GM19468 (cell line): ENCODE data around the gene LAMB1.
A peak's percentile ranks its signal among the peaks of the same experiment; 100 is the strongest.
"Not testable (repeated sequence)": the region's sequence is repeated elsewhere in the genome, so short reads cannot be mapped to it uniquely, and the experiment has no call there.

Experiments used
- ATAC-seq: cut with Tn5 transposase; IDR thresholded peaks from one replicate; pipeline ENCODE4 v1.9.1; 2021; ENCODE audit warnings: mild to moderate bottlenecking, moderate library complexity, moderate number of reproducible peaks; ENCODE audit not compliant: unreplicated experiment; ENCODE audit errors: extremely low read depth

LAMB1 gene

GRCh38 chr7:107931740-107932515 lies 71.0 kb downstream of the LAMB1 start:
- ATAC-seq, result no peak

GRCh38 chr7:107926481-107926880 lies 76.5 kb downstream of the LAMB1 start:
- no peak for ATAC-seq

- peak; percentile 85 for ATAC-seq
These were observed 78.0 kb downstream of the LAMB1 start for GRCh38 chr7:107924841-107925504.

GRCh38 chr7:107922886-107923285 lies 80.1 kb downstream of the LAMB1 start:
- no peak for ATAC-seq

GRCh38 chr7:107921826-107922225 lies 81.1 kb downstream of the LAMB1 start:
- not testable (repeated sequence) for ATAC-seq

- no peak for ATAC-seq
These were observed 82.8 kb downstream of the LAMB1 start for GRCh38 chr7:107920048-107920772.

GRCh38 chr7:107918948-107919347 lies 84.0 kb downstream of the LAMB1 start:
- ATAC-seq, result no peak

- ATAC-seq, result peak; percentile 44
These were observed 85.0 kb downstream of the LAMB1 start for GRCh38 chr7:107917763-107918651.

- ATAC-seq, result no peak
These were observed 87.4 kb downstream of the LAMB1 start for GRCh38 chr7:107915541-107915940.

- no peak for ATAC-seq
These were observed 88.1 kb downstream of the LAMB1 start for GRCh38 chr7:107914831-107915230.

- no peak for ATAC-seq
These were observed 89.1 kb downstream of the LAMB1 start for GRCh38 chr7:107913851-107914250.

- no peak for ATAC-seq
These were observed 91.0 kb downstream of the LAMB1 start for GRCh38 chr7:107911981-107912380.

- ATAC-seq, result no peak
These were observed 93.5 kb downstream of the LAMB1 start for GRCh38 chr7:107909445-107909844.

GRCh38 chr7:107907790-107908189 lies 95.2 kb downstream of the LAMB1 start:
- no peak for ATAC-seq

- no peak for ATAC-seq
These were observed 100.6 kb downstream of the LAMB1 start for GRCh38 chr7:107902381-107902780.

- ATAC-seq, result no peak
These were observed 102.4 kb downstream of the LAMB1 start for GRCh38 chr7:107900496-107901015.

GRCh38 chr7:107898997-107899594 lies 103.9 kb downstream of the LAMB1 start:
- ATAC-seq, result no peak

GRCh38 chr7:107892367-107892741 lies 110.6 kb downstream of the LAMB1 start:
- ATAC-seq, result not testable (repeated sequence)

- peak; percentile 5 for ATAC-seq
These were observed 111.2 kb downstream of the LAMB1 start for GRCh38 chr7:107891636-107892366.
